HG03575 (cell line): ENCODE data around the gene SOCS3.

Experiments used
- ATAC-seq: cut with Tn5 transposase; IDR thresholded peaks from one replicate; pipeline ENCODE4 v1.9.1; 2021; ENCODE audit not compliant: unreplicated experiment, insufficient number of reproducible peaks, low FRiP score; ENCODE audit errors: extremely low read depth

Gene SOCS3

DNA sequence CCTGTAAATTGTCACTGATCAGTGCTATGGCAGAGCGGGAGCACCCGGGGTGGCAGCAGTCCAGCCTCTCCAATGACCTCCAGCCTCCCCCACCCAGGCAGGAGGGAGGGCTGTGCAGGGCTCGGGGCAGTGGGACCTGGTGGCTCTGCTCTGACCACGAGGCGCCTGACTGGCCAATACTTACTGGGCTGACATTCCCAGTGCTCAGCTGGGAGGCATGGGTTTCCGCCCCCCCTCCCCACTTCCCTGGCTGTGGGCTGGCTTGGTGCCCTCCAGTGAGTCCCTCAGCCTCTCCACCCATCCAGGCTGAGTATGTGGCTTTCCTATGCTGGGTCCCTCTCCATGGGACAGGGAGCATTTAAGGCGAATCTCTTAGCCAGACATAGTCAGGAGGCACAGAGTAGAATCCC lies 2.7 kb downstream of the SOCS3 start:
- ATAC-seq: no peak

DNA sequence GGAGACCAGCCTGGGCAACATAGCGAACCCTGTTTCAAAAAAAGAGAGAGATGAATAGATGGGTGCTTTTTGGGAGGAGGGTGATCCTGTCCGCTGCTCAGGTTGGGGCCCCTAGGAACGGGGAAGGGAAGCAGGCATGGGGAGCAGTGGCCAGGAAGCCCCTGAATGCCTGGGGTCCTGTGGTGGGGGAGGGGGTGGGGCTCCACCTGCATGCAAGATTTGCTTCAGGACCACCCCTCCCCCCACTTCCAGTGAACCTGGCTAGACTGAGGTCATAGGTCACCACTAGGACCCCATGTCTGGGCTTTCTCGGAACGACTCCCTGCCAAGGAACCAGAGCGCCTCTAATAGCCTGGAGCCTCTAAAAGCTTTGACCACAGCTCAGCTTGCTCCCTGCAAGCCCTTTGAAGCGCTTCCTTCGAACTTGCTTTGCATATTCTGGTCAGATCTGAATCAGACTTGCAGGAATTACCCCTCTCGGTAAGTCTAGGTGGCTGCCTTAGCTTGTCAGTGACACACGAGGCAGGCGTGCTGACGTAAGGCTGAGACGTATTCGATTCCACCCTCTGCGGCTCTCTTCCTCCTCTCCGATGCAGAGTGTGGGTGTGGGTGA lies 3.7 kb downstream of the SOCS3 start:
- peak; percentile 32 for ATAC-seq

DNA sequence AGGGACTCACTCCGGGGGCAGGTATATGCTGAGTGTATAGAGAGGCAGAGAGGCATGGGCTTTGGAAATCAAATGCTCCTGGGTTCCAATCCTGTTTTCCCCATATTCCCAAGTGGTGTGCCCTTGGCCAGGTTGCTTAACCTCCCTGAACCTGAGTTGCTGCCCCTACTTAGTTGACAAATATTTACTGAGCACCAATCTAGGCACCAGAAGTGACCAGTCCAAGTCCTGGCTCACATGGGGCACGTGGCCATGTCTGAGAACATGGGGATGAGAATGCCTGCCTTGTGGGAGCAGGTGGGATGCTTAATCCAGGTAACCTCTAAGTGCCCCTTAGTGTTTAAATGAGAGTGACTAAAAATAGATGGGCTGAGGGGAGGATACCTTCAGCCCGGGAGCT lies 4.2 kb downstream of the SOCS3 start:
- ATAC-seq: no peak

DNA sequence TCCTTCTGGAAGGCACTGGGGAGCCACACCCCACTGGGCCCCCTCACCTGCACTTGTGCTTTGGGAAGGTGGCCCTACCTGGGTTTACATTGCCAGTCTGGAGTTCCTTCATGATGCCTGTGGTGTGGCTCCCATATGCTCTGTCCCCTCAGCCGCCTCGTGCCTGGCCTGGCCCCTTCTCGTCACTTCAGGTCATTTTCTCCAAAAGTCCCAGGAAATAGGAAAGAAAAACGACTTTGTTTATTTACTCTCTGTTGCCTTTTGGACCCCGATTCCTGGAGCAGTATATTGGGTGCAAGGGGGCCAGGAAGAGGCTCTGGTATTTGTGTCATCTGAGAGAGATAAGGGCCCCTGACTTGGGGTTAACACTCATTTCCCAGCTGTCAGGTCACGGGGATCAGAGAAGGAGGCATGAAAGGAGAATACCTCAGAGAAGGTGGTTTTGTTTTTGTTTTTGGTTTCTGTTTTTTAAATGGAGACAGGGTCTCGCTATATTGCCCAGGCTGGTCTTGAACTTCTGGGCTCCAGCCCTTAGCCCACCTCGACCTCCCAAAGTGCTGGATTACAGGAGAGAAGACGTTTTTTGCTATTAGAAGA lies 4.7 kb downstream of the SOCS3 start:
- ATAC-seq: no peak

DNA sequence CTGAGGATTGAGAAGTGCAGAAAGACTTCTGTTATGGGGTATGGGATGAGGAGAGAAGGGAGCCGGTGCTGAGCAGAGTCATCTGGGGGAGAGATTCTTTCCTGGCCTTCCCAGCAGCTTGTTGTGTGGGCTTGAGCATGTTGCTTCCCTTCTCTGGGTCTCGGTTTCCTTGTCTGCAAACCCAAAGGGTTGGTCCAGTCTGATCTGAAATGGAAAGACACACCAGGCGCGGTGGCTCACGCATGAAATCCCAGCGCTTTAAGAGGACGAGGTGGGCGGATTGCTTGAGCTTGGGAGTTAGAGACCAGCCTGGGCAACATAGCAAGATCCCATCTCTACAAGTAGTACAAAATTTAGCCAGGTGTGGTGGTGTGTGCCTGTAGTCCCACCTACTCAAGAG lies 6.0 kb downstream of the SOCS3 start:
- ATAC-seq: no peak

DNA sequence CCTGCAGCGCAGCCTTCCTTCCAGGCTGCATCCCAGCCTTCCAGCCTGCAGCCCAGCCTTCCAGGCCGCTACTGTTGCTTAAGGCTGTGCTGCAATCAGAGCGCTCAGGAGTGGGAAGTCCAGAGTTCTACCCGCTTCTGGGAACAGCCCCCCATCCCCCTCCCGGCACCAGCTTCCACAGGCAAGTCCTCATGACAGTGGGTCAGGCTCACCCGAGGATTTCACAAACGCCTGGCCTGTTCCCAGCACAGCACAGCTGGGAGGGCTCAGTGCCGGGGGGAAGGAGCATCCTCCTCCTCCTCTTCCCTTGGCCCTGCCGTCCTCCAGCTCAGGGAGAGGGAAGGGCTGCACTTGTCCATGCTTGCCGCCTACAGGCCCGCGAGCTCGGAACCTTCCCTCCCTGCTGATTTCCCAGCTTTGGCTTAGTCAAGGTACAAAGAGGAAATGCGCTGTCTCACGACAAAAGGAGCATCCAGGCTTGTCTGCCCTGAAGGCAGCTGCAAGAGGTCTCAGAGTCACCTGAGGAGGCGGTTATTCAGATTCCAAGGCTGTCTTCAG lies 8.3 kb downstream of the SOCS3 start:
- ATAC-seq: no peak

DNA sequence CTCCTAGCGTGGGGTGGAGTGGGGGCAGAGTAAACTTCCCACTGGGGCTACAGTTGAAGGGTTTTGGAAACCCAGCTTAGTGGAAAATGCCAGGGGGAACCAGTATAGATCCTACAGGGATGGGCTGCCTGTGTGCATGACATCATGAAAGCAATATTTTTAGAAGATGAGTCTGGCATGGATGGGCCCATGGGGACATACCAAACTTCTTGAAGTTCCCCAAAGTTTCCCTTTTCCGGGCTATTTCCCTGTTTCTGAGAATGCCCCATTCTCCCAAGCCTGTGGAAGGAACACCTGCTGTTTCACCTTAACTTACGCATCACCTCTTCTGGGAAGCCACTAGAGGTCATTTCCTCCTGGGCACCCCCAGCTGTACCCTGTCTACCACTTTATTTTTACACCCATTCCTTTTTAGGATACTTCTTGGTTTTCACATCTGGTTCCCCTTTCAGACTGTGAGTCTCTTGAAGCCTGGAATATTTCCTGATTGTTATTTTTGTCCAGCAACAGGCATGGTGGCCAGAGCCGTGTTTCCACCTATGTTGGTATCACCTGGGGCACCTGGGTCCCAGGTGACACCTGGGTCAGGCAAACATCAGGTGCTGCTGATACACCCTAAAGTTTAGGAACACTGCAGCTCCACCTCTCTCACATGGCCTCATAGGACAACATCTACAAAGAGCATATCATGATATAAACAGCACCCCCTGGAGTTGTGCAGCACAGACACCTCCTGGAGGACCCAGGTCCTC lies 9.8 kb downstream of the SOCS3 start:
- ATAC-seq: no peak

DNA sequence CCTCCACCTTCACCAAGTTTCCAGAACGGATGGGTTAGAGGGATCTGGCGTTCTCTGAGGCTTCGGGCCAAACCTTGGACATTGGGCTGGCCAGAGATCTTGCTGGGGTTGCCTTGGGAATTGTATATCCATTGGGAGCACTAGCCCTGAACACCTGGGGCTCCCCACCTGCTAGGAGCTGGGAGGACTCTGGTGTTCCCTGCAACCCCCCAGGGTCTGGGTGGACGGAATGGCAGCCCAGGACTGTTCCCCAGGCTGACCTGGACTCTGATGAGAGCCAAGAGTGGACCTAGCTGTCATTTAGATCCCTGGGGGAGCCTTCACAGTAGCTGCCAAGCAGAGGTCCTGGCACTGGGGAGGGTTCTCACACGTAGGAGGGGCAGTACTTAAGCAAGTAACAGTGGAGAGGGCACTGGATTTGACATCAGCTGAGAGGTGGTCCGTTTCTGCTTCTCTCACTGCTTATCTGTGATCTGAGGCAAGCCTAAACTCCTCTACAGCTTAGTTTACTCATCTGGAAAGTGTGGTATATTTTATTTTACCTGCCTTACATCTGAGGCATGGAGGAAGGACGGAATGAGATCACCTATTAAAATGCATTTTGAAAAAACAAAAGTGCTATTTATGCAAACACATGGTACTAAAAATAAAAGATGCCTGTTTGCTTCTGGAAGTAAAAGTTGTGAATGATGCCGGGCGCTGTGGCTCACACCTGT lies 11.7 kb downstream of the SOCS3 start:
- ATAC-seq: no peak

DNA sequence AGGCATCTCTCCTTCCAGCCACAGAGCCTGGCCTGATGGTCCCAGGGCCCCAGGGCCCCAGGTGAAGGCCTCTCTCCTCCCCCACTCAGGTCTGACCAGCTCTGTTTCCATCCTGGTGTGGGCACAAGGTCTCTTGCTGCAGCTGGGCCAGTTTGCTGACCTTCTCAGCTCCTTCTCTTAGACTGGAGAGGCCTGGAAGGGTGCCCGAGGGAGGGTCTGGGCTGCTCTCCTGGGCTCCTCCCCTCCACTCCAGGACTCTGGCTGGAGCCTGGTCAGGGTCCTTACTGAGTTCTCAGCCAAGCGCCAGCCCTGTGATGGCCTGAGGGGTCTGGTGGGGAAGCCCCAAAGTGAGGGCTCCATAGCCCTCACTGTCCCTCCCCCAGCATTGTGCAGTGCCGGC lies 12.4 kb downstream of the SOCS3 start:
- no peak for ATAC-seq

DNA sequence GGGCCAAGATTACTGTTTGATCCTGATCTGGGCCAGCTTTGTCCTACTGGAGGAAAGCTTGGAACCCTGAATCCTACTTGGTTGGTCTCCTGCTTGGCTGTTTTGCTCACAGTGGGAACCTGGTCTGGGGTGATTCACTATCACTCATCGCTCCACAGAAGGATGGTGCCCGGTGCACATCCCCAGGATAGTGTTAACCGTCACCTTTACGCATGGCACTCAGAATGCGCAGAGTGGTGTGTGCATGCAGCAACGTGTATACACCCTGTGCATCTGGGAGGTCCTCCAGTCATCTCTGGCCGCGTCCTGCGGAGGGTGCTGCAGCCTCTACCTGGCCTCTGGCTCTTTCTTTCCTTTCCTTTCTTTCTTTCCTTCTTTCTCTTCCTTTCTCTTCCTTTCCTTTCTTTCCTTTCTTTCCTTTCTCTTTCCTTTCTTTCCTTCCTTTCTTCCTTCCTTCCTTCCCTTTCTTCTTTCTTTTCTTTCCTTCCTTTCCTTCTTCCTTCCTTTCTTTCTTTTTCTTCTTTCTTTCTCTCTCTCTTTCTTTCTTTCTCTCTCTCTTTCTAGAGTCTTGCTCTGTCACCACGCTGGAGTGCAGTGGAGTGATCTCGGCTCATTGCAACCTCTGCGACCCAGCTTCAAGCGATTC lies 13.1 kb downstream of the SOCS3 start:
- no peak for ATAC-seq

DNA sequence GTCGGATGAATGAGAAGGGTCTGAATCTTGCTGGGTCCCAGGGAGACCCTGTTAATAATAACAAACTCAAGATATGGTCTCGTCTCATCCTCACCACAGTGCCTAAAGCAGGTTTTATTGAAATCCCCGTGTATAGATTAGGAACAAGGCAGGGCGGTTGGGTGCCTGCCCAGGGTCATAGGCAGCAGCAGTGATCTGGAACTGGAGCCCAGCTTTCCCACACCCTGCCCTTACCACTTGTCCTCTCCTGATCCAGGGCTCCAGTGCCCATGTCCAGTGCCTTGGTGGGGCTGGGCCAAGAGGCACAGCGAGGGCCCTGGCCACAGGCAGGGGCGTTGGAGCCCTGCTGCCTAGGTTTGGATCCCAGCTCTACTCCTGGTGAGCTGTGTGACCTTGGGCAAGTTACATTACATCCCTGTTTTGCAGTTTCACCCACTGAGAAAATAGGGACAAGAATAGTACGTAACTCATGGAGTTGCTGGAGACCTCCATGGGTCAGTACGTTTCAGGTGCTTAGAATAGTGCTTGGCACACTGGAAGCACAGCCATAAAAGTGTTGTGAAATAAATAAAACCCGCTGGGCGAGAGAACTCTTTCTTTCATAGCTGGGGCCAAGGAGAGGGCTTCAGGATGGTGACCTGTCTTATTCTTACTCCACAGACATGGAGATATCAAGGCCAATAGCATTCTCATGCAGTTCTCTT lies 13.9 kb downstream of the SOCS3 start:
- ATAC-seq: no peak

DNA sequence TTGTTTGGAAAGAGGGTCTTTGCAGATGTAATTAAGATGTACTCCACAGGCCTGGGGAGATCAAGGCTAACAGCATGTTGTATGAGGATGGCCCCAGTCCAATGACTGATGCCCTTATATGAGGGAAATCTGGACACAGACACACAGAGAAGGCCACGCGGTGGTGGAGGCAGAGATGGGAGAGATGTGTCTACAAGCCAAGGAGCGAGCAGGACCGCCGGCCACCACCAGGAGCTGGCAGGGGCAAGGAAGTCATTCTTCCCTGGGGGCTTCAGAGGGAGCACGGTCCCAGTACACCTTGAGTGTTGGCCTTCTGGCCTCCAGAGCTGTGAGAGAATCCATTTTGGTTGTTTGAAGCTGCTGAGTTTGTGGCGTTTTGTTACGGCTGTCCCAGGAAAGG lies 14.7 kb downstream of the SOCS3 start:
- no peak for ATAC-seq

DNA sequence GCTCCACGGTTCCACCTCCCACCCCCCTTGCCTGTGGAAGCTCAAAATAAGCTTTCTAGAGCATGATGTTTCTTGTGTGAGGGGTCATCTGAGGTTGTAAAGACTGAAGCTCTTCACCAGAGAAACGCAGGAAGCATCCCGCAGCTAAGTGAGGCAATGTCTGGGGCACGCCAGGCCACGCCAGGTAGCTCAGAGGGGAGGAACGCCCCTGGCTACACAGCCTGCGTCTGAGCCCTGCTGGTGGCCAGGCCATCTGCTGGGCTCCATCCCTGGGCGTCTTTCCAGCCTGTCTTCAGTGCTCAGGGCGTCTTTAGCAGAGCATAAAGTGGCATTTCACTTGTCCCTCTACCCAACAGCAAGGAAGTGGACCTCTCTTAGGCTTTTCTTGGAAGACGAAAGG lies 15.2 kb downstream of the SOCS3 start:
- ATAC-seq: no peak

DNA sequence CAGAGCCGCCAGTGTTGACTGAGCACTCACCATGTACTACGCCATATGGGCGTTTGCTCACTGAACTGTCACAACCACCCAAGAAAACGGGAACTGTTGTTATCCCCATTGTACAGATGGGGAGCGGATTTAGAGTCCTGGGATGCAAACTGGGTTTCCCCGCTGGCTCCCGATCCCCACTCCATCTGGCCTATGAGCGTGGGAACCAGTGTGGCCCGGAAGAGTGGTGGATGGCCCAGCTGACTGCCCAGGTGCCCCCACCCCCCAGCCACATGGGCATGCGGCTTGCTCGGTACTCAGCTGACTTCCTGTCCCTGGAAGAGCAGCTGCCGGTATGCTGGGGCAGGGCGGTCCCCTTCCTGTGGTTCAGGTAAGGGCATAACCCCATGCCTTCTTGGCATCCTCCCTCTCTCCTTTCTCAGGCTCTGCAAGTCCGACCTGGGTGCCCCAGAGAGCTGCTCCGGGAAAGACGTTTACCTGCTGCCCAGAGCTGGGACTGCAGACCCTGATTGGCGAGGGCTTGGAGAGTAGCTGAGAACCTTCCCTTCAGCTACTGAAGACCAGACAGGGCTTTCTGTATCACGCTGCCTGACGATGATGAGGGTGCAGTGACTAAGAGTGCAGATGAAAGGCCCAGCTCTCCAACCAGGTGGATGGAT lies 16.2 kb downstream of the SOCS3 start:
- ATAC-seq: no peak

DNA sequence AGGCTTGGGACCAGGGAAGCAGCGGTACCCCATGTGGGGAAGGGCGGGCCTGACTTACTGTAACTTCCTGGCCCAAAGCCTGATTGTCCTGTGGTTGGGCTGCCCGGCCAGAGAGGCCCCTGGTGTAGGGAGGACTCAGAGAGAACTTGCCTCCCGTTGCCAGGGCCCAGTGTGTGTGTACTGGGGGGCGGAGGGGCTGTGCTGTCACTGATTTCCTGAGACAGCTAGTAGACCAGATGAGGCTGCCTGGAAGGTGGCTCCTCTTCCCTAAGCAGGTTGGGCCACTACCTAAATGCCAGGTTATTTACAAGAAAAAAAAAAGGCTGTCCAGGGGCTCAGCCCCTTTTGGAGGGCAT lies 16.7 kb downstream of the SOCS3 start:
- ATAC-seq: no peak

DNA sequence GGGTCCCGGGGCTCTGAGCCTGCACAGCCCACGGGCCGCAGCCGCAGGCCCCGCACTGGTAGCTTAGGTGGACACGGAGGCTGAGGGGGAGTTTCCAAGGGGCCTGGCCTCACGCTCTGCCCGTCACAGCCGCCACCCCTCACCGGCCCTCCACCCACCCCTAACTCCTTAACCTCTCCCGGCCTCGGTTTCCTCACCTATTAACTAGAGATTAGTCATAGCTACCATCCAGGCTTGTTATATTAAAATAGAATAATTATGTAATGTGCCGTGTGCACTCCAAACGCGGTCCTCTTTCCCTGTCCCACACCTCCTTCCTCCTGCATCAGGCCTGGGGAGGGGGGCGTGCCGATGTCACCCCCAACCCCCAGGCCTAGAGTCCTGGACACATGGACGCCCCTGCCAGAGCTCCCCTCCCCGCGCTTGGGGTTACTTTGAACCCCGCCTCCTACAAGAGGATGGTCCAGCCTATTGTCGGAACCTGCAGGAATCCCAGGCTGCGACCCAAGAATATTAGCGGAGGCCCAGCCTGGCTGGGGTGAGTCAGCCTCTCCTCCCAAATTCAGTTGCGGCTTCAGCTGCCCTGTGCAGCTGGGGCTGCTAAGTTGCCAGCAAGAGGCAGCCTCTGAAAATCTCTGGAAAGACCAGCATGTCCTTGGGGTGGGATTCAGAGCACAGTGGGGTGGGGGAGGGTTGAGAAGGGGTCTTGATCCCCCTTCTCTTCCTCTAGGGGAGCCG lies 17.3 kb downstream of the SOCS3 start:
- ATAC-seq: no peak

DNA sequence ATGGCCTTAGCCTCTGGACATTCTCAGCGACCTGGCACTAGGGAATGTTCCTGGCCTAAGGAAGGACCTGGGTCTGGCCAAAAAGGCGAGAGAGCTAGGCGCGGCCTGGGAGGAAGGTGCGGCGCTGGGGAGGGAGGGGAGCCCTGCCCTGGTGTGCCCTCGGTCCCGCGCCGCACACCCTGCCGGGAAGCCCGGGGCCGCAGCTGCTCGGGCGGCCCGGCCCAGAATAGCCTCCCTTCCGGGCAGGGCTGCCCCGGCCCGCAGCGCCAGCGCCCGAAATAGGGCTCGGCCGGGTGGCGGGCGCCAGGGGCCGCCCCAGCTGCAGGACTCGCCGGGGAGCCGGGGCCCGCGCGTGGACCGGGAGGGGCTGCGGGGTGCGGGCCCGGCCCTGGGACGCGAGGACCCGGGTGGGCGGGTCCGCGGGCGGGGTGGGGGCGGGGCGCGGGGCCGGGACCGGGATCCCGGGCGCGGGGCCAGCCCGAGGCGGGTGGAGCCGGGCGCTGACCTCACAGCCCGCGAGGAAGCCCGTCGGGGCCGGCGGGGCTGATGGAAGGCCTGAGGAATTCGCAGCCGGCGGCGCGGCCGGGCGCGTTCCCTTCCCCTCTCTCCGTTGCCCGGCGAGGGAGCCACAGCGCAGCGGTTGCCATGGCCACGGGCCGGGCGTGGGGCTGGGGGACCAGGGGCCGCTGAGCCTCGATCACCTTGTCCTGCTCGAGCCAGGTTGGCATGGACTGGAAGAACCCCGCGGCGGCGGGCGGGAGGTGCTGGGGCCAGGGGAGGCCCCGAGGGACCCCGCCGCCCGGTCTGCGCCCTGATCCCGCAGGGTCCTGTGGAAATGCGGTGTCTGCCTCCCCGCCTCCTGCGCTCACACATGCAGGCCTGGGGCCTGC lies 18.1 kb downstream of the SOCS3 start:
- ATAC-seq: no peak
